NCI-H446 treated with DMSO at 0.1 percent for 48 hours (cell line): ENCODE measurements around the gene ATG3.
"Not testable (repeated sequence)": the region's sequence is repeated elsewhere in the genome, so short reads cannot be mapped to it uniquely, and the experiment has no call there.

Source experiments
- DNase-seq: peaks from one replicate; lab custom pipeline; 2025; lab: John Stamatoyannopoulos, UW

ATG3 gene

GRCh38 chr3:112497897-112498548 is 63.7 kb downstream of the ATG3 start:
- DNase-seq, result no peak

GRCh38 chr3:112496366-112497067 is 65.2 kb downstream of the ATG3 start:
- DNase-seq, result no peak

GRCh38 chr3:112494448-112494767 is 67.4 kb downstream of the ATG3 start:
- DNase-seq, result not testable (repeated sequence)

GRCh38 chr3:112492124-112492523 is 69.6 kb downstream of the ATG3 start:
- DNase-seq, result no peak

GRCh38 chr3:112491373-112491772 is 70.4 kb downstream of the ATG3 start:
- DNase-seq, result no peak

- no peak for DNase-seq
These were observed 71.9 kb downstream of the ATG3 start for GRCh38 chr3:112489674-112490479.

GRCh38 chr3:112486811-112487505 is 74.8 kb downstream of the ATG3 start:
- DNase-seq, result no peak

- DNase-seq, result no peak
These were observed 77.4 kb downstream of the ATG3 start for GRCh38 chr3:112484352-112484751.

- no peak for DNase-seq
These were observed 79.1 kb downstream of the ATG3 start for GRCh38 chr3:112482675-112483074.
